Measurements from ENCODE around the gene FILIP1.

DNA sequence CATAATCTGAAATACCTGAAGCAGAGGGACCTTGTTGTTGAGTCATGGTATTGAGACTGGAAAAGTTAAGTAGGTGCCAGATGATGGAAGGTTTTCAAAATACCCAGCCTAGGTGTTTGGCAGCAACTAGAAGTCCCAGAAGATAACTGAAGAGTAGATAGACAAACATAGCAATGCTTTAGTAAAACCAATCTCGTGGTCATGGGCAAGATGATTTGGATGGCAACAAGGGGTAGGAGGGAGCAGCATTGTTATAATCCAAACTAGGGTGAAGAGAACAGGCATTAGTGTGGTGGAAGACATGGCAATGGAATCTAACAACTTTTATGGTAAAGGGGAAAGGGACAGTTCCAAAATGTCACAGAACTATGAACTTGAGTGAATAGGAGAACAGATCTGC, 2.3 kb downstream of the FILIP1 start:
- no peak for TF ChIP-seq EP300 (IDR thresholded peaks at IDR 0.05; ENCODE audit: low read depth)
- TF ChIP-seq, protein P1, sequence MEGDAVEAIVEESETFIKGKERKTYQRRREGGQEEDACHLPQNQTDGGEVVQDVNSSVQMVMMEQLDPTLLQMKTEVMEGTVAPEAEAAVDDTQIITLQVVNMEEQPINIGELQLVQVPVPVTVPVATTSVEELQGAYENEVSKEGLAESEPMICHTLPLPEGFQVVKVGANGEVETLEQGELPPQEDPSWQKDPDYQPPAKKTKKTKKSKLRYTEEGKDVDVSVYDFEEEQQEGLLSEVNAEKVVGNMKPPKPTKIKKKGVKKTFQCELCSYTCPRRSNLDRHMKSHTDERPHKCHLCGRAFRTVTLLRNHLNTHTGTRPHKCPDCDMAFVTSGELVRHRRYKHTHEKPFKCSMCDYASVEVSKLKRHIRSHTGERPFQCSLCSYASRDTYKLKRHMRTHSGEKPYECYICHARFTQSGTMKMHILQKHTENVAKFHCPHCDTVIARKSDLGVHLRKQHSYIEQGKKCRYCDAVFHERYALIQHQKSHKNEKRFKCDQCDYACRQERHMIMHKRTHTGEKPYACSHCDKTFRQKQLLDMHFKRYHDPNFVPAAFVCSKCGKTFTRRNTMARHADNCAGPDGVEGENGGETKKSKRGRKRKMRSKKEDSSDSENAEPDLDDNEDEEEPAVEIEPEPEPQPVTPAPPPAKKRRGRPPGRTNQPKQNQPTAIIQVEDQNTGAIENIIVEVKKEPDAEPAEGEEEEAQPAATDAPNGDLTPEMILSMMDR (IDR thresholded peaks at IDR 0.05), result no peak
